H9 (cell line): ENCODE results near the gene ZNF84. TPM values are rescaled to one million over a fixed set of nuclear protein-coding genes. Genes with fewer than 3 reads are reported as not detected.

Experiments
- DNase-seq: peaks from one replicate; pipeline ENCODE4 v3.0.0-alpha.2; 2017
- H2AFZ ChIP-seq: one replicate; pipeline ENCODE4 v1.6.1; 2013; ENCODE audit warnings: mild to moderate bottlenecking, low read length, control low read depth, moderate library complexity
- H2AK5ac ChIP-seq: 2 replicates; pipeline ENCODE4 v1.6.1; 2013; ENCODE audit warnings: low read length, control low read depth, mixed read lengths; ENCODE audit not compliant: insufficient read length
- H2BK120ac ChIP-seq: one replicate; pipeline ENCODE4 v1.6.1; 2013; ENCODE audit warnings: low read depth, mild to moderate bottlenecking, low read length, control low read depth, inconsistent platforms; ENCODE audit not compliant: poor library complexity, severe bottlenecking
- H2BK12ac ChIP-seq: 2 replicates; pipeline ENCODE4 v1.6.1; 2013; ENCODE audit warnings: low read length, control low read depth, mixed read lengths, low read depth; ENCODE audit not compliant: insufficient read length
- H2BK15ac ChIP-seq: 2 replicates; pipeline ENCODE4 v1.6.1; 2013; ENCODE audit warnings: low read depth, low read length, control low read depth
- H2BK20ac ChIP-seq: one replicate; pipeline ENCODE4 v1.6.1; 2013; ENCODE audit warnings: low read depth, mild to moderate bottlenecking, low read length, control low read depth, inconsistent platforms; ENCODE audit not compliant: poor library complexity, severe bottlenecking
- H2BK5ac ChIP-seq: 2 replicates; pipeline ENCODE4 v1.6.1; 2013; ENCODE audit warnings: low read length, control low read depth, mixed read lengths; ENCODE audit not compliant: insufficient read length
- H3K14ac ChIP-seq: 2 replicates; pipeline ENCODE4 v1.6.1; 2013; ENCODE audit warnings: low read length, control low read depth; ENCODE audit not compliant: insufficient read depth
- H3K18ac ChIP-seq: 2 replicates; pipeline ENCODE4 v1.6.1; 2013; ENCODE audit warnings: low read depth, mild to moderate bottlenecking, mixed read lengths, low read length, control low read depth; ENCODE audit not compliant: insufficient read length
- H3K23ac ChIP-seq: 2 replicates; pipeline ENCODE4 v1.6.1; 2013; ENCODE audit warnings: low read length, control low read depth, mixed read lengths, low read depth; ENCODE audit not compliant: insufficient read length
- H3K23me2 ChIP-seq: 2 replicates; pipeline ENCODE4 v1.6.1; 2013; ENCODE audit warnings: low read depth, mild to moderate bottlenecking, mixed read lengths, low read length, control low read depth; ENCODE audit not compliant: insufficient read length, poor library complexity, severe bottlenecking
- H3K27ac ChIP-seq: 2 replicates; pipeline ENCODE4 v1.5.1; 2013; ENCODE audit warnings: low read length, control low read depth, mixed read lengths, low read depth; ENCODE audit not compliant: insufficient read length
- H3K27me3 ChIP-seq: 2 replicates; pipeline ENCODE4 v1.6.1; 2013; ENCODE audit warnings: low read length, control low read depth, inconsistent platforms; ENCODE audit not compliant: insufficient read depth
- H3K4ac ChIP-seq: 2 replicates; pipeline ENCODE4 v1.6.1; 2013; ENCODE audit warnings: low read depth, mild to moderate bottlenecking, control low read depth, inconsistent platforms, low read length, moderate library complexity
- H3K4me1 ChIP-seq: 2 replicates; pipeline ENCODE4 v1.6.1; 2013; ENCODE audit warnings: low read length, control low read depth, inconsistent platforms; ENCODE audit not compliant: insufficient read depth
- H3K4me2 ChIP-seq: 2 replicates; pipeline ENCODE4 v1.6.1; 2013; ENCODE audit warnings: low read length, control low read depth, mixed read lengths; ENCODE audit not compliant: insufficient read length, insufficient read depth
- H3K56ac ChIP-seq: 2 replicates; pipeline ENCODE4 v1.6.1; 2013; ENCODE audit warnings: low read depth, mild to moderate bottlenecking, mixed read lengths, low read length, control low read depth; ENCODE audit not compliant: insufficient read length
- H3K79me1 ChIP-seq: 2 replicates; pipeline ENCODE4 v1.6.1; 2013; ENCODE audit warnings: low read depth, mild to moderate bottlenecking, moderate library complexity, low read length, control low read depth, inconsistent platforms; ENCODE audit not compliant: insufficient read depth, poor library complexity, severe bottlenecking
- H3K79me2 ChIP-seq: 2 replicates; pipeline ENCODE4 v1.6.1; 2013; ENCODE audit warnings: low read length, control low read depth, inconsistent platforms; ENCODE audit not compliant: insufficient read depth
- H3K9ac ChIP-seq: 2 replicates; pipeline ENCODE4 v1.6.1; 2013; ENCODE audit warnings: low read length, control low read depth, mixed read lengths; ENCODE audit not compliant: insufficient read length; ENCODE audit errors: extremely low read depth
- H3K9me3 ChIP-seq: one replicate; pipeline ENCODE4 v1.6.1; 2013; ENCODE audit warnings: low read depth, low read length, inconsistent platforms; ENCODE audit not compliant: control insufficient read depth
- H3T11ph ChIP-seq: one replicate; pipeline ENCODE4 v1.6.1; 2013; ENCODE audit warnings: mild to moderate bottlenecking, low read length, control low read depth, inconsistent platforms
- H4K20me1 ChIP-seq: one replicate; pipeline ENCODE4 v1.6.1; 2013; ENCODE audit not compliant: control insufficient read depth, insufficient read length, insufficient read depth
- H4K5ac ChIP-seq: 2 replicates; pipeline ENCODE4 v1.6.1; 2013; ENCODE audit warnings: low read depth, mild to moderate bottlenecking, mixed read lengths, low read length, control low read depth; ENCODE audit not compliant: insufficient read length
- H4K8ac ChIP-seq: replicated peaks from 2 replicates; pipeline ENCODE4 v1.6.1; 2013; ENCODE audit warnings: low read length, control low read depth, mixed read lengths, low read depth; ENCODE audit not compliant: insufficient read length
- H4K91ac ChIP-seq: 2 replicates; pipeline ENCODE4 v1.6.1; 2013; ENCODE audit warnings: low read depth, mild to moderate bottlenecking, moderate library complexity, mixed read lengths, low read length, control low read depth; ENCODE audit not compliant: insufficient read length
- H3K27ac Mint-ChIP-seq, 3 experiments: 2 replicates in 2 of 3; 3 replicates in 1 of 3; pipeline ENCODE4 v1.8.0; 2020 to 2021; ENCODE audit warnings: mixed read lengths in 3 of 3, mild to moderate bottlenecking in 1 of 3, moderate library complexity in 1 of 3
- H3K27me3 Mint-ChIP-seq: 2 replicates; pipeline ENCODE4 v1.8.0; 2021; ENCODE audit warnings: low read depth, mild to moderate bottlenecking, moderate library complexity, mixed read lengths
- H3K36me3 Mint-ChIP-seq, 3 experiments: 2 replicates in 2 of 3; 3 replicates in 1 of 3; pipeline ENCODE4 v1.8.0; 2020 to 2021; ENCODE audit warnings: low read depth in 3 of 3, mixed read lengths in 3 of 3; ENCODE audit not compliant: insufficient read depth in 1 of 3
- H3K4me1 Mint-ChIP-seq, 2 experiments: 2 replicates each; pipeline ENCODE4 v1.8.0; 2020; ENCODE audit warnings: mixed read lengths in 2 of 2
- H3K4me3 Mint-ChIP-seq, 2 experiments: 2 replicates in 1 of 2; 3 replicates in 1 of 2; pipeline ENCODE4 v1.8.0; 2020 to 2021; ENCODE audit warnings: mild to moderate bottlenecking in 2 of 2, mixed read lengths in 2 of 2, moderate library complexity in 1 of 2
- H3K9me3 Mint-ChIP-seq, 2 experiments: 2 replicates in 1 of 2; 3 replicates in 1 of 2; pipeline ENCODE4 v1.8.0; 2020; ENCODE audit warnings: mild to moderate bottlenecking in 2 of 2, mixed read lengths in 2 of 2, moderate library complexity in 1 of 2
- WGBS: extraction: QIAGEN DNeasy Blood & Tissue Kit; methylation state at CpG from one replicate; pipeline ENCODE4 v1.1.7; 2013; ENCODE audit warnings: missing lambda C conversion rate, low lambda C conversion rate, mixed read lengths; ENCODE audit not compliant: insufficient read length; ENCODE audit errors: extremely low coverage; 5-methylcytosine and 5-hydroxymethylcytosine counted together
- total RNA-seq: library from RNA; stranded (reverse); gene quantifications from 2 replicates; pipeline ENCODE4 v1.2.1, GENCODE V29; 2021
- TF ChIP-seq, protein P1 (sequence below): fragments of 200-600 bp; sonication (generic); conservative IDR thresholded peaks from 3 replicates; pipeline ENCODE4 v1.8.0; 2021; ENCODE audit warnings: antibody characterized with exemption, mild to moderate bottlenecking

Gene ZNF84
- total RNA-seq, 1 experiment from 2014 or later, result 45.1 TPM

DNA sequence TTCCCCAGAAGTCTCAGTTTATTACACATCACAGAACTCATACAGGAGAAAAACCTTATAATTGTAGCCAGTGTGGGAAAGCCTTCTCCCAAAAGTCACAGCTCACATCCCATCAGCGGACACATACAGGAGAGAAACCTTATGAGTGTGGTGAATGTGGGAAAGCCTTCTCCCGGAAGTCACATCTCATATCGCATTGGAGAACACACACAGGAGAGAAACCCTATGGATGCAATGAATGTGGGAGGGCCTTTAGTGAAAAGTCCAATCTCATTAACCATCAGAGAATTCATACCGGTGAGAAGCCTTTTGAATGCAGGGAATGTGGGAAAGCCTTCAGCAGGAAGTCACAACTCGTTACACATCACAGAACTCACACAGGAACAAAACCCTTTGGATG is 20.1 kb downstream of the ZNF84 start:
- Histone ChIP-seq H4K5ac (no peak overlapping the region), H3K56ac (no peak overlapping the region), H2BK5ac (no peak overlapping the region), H2BK15ac (no peak overlapping the region), H4K8ac (no peak overlapping the region), H3K79me2 (no peaks in the 10 kb centered on the region), H3K27me3 (no peaks in the 10 kb centered on the region), H3K23ac (no peak overlapping the region), H4K20me1 (no peaks in the 10 kb centered on the region), H2BK12ac (no peak overlapping the region), H3K9me3 (peaks cover 83% of the 10 kb centered on the region), H3K9ac (no peak overlapping the region), H3K4me2 (no peak overlapping the region), H3K4me1 (no peaks in the 10 kb centered on the region), H3T11ph (no peak overlapping the region), H2BK120ac (no peak overlapping the region), H2BK20ac (no peak overlapping the region), H3K79me1 (no peaks in the 10 kb centered on the region), H2AFZ (no peak overlapping the region), H3K27ac (no peak overlapping the region), H3K4ac (no peak overlapping the region), H3K23me2 (no peaks in the 10 kb centered on the region), H3K14ac (no peak overlapping the region), H2AK5ac (no peak overlapping the region), H3K18ac (no peak overlapping the region), H4K91ac (no peak overlapping the region)
- no peaks in the 10 kb centered on the region for H3K4me1 Mint-ChIP-seq
- peaks cover 93 to 98% of the 10 kb centered on the region in 2 experiments for H3K9me3 Mint-ChIP-seq
- no peak overlapping the region for H3K27ac Mint-ChIP-seq
- no peak overlapping the region for H3K4me3 Mint-ChIP-seq
- H3K36me3 Mint-ChIP-seq, result peaks cover 76 to 89% (median 80%) of the 10 kb centered on the region in 3 experiments
- no peak for DNase-seq
- peaks cover 13% of the 10 kb centered on the region for H3K27me3 Mint-ChIP-seq
- TF ChIP-seq, protein P1, sequence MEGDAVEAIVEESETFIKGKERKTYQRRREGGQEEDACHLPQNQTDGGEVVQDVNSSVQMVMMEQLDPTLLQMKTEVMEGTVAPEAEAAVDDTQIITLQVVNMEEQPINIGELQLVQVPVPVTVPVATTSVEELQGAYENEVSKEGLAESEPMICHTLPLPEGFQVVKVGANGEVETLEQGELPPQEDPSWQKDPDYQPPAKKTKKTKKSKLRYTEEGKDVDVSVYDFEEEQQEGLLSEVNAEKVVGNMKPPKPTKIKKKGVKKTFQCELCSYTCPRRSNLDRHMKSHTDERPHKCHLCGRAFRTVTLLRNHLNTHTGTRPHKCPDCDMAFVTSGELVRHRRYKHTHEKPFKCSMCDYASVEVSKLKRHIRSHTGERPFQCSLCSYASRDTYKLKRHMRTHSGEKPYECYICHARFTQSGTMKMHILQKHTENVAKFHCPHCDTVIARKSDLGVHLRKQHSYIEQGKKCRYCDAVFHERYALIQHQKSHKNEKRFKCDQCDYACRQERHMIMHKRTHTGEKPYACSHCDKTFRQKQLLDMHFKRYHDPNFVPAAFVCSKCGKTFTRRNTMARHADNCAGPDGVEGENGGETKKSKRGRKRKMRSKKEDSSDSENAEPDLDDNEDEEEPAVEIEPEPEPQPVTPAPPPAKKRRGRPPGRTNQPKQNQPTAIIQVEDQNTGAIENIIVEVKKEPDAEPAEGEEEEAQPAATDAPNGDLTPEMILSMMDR, result no peak
- no CpG with 5 or more reads among the region's 5 CpGs for WGBS
